Measurements from ENCODE around the gene RSKR. TPM values are rescaled to one million over a fixed set of nuclear protein-coding genes. Genes with fewer than 3 reads are reported as not detected.
A peak's percentile ranks its signal among the peaks of the same experiment; 100 is the strongest.
"Not testable (repeated sequence)": the region's sequence is repeated elsewhere in the genome, so short reads cannot be mapped to it uniquely, and the experiment has no call there.

The RSKR gene, protein sequence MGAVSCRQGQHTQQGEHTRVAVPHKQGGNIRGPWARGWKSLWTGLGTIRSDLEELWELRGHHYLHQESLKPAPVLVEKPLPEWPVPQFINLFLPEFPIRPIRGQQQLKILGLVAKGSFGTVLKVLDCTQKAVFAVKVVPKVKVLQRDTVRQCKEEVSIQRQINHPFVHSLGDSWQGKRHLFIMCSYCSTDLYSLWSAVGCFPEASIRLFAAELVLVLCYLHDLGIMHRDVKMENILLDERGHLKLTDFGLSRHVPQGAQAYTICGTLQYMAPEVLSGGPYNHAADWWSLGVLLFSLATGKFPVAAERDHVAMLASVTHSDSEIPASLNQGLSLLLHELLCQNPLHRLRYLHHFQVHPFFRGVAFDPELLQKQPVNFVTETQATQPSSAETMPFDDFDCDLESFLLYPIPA
- 10 to 100 TPM; 18.4 to 20.6 TPM for total RNA-seq

DNA sequence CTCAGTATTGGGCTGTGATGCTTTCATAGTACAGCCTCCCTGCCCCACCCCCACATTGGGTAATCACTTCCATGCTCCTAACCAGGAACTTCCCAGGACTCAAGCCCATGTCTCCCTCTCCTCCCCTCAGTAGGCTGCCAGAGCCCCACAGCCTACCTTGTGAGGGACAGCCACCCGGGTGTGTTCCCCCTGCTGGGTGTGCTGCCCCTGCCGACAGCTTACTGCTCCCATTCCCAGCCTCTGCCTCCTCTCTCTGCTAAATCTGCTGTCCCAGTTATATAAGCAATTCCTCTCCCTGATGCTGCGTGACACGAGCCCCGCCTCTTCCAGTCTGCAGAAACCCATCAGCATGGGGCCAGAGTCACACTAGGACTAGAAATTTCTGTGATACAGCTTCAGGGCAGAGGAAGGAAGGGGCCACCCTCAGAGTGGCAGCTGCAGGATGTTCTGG is at the start of gene RSKR:
RSKR (minus strand) TSS at position 255 of the 451 bp plus-strand sequence; CDS start at position 231, 24 bp downstream.
- Mint-ChIP-seq H3K27ac (peak within 1 kb of the TSS; percentile 38), H3K4me1 (peaks cover 3% of the 10 kb centered on the region), H3K27me3 (no peaks in the 10 kb centered on the region), H3K9me3 (no peaks in the 10 kb centered on the region), H3K4me3 (no peak within 1 kb of the TSS), H3K36me3 (ENCODE audit: low read depth) (peaks cover 46% of the 10 kb centered on the region)
- POLR2A ChIA-PET, result no interaction called here
- CTCF ChIA-PET, result interaction anchor here (1.0 to 1.2 kb wide), 3 partner anchors 10 to 65 kb away, joined by 3 read pairs; no protein-coding TSS in a partner anchor
- no peak for DNase-seq

DNA sequence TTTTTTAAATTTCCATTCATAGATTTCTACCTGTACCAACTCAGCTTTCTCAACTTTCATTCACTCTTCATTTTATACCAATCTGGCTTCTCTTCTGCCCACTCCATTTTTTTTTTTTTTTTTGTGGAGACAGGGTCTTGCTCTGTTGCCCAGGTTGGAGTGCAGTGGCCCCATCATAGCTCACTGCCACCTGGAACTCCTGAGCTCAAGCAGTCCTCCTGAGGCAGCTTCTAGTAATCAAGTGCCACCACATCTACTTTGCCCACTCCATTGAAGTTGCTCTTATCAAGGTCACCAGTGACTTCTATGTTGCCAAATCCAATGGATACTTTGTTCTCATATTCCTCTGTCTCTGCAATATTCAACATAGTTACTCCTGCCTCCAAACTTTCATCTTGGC is 49.7 kb upstream of the RSKR start:
- no peaks in the 10 kb centered on the region for H3K27me3 Mint-ChIP-seq
- CTCF ChIA-PET, result no interaction called here
- H3K36me3 Mint-ChIP-seq (ENCODE audit: low read depth), result peaks cover 42% of the 10 kb centered on the region
- H3K4me1 Mint-ChIP-seq, result peaks cover 56% of the 10 kb centered on the region
- POLR2A ChIA-PET, result no interaction called here
- no peaks in the 10 kb centered on the region for H3K9me3 Mint-ChIP-seq
- H3K4me3 Mint-ChIP-seq, result peak overlapping the region; percentile 98
- H3K27ac Mint-ChIP-seq, result peak overlapping the region; percentile 99
- DNase-seq, result no peak

DNA sequence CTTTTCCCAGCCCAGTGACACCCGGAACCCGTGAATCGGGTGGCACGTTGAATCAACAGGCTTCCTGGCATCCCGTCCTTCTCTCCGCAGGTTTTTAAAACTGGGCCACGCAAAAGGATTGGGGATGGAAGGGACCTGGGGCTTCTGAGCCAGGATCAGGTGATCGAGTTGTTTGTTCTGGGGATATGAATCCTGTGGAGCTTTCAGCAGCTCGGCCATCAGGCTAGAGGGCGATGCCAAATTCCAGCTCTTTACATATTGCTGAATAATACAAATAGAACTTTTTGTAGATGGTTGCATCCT is 48.5 kb upstream of the RSKR start:
- ChIA-PET POLR2A (no interaction called here), CTCF (interaction anchor here (1.0 to 2.9 kb wide), 9 partner anchors 10 to 87 kb away, joined by 3 to 18 read pairs (median 6); partner anchors contain the start of genes BLTP2 and TLCD1)
- H3K4me1 Mint-ChIP-seq, result peaks cover 54% of the 10 kb centered on the region
- H3K27ac Mint-ChIP-seq, result peak overlapping the region; percentile 99
- H3K4me3 Mint-ChIP-seq, result peak overlapping the region; percentile 98
- no peaks in the 10 kb centered on the region for H3K9me3 Mint-ChIP-seq
- H3K27me3 Mint-ChIP-seq, result no peaks in the 10 kb centered on the region
- no peak for DNase-seq
- H3K36me3 Mint-ChIP-seq (ENCODE audit: low read depth), result peaks cover 47% of the 10 kb centered on the region

DNA sequence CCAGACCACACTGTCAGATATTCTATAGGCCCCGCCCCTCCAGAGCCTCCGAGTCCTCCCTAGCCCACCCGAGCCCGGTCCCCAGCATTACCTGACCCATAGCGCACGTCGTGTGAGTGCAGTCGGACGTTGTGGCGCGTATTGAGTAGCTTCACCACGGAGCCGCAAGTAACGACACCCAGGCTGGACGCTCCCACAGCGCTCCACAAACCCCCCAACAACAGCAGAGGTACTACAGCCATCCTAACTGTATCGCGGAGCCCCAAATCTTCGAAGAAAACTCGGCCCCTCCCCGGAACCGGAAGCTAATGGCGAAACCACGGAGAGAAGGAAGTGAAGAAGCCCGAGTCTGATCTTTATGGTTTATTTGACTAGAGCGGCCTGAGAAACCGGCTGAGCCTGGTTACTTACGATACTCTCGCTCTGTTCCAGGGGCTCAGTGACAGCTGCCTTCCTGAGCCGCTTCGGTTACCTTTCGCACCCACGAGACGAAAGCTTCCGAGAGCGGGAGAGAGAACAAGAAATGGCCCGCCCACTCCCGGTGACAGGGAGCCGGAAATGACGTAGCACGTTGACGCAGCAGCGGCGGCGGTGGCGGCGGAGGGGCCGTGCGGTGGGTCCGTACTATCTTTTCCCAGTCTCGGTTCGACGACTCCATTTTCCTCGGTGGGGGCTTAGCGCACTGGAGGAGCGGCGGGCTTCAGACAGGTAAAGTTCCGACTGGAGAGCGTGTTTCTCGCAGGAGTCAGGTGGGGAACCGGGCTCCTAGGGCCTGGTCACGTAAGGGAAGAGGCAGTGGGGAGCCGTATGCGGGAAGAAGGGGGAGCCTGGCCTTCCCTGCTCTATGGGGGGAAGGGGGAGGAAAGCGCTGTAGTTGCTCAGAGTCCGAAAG is 47.9 kb upstream of the RSKR start, which contains the start of the genes SDF2 and SUPT6H:
SDF2 (minus strand) TSS at position 272 of the 892 bp plus-strand sequence; CDS start at position 242, 30 bp downstream.
SUPT6H (plus strand) TSS at position 571 of the 892 bp plus-strand sequence. CDS start 11,197 bp downstream, outside the sequence.
- H3K4me1 Mint-ChIP-seq, result peaks cover 53% of the 10 kb centered on the region
- DNase-seq, result peak; percentile 95
- no peaks in the 10 kb centered on the region for H3K9me3 Mint-ChIP-seq
- peak within 1 kb of the TSS; percentile 98 for H3K4me3 Mint-ChIP-seq
- CTCF ChIA-PET, result interaction anchor here (0.6 to 2.9 kb wide), 19 partner anchors 8 to 162 kb away, joined by 3 to 18 read pairs (median 4); partner anchors contain the start of genes ALDOC, BLTP2 and TLCD1
- H3K27ac Mint-ChIP-seq, result peak within 1 kb of the TSS; percentile 99
- H3K27me3 Mint-ChIP-seq, result no peaks in the 10 kb centered on the region
- peaks cover 46% of the 10 kb centered on the region for H3K36me3 Mint-ChIP-seq (ENCODE audit: low read depth)
- POLR2A ChIA-PET, result interaction anchor here (0.8 to 1.7 kb wide), 4 partner anchors 17 to 150 kb away, joined by 3 to 8 read pairs (median 4); partner anchors contain the start of gene BLTP2

DNA sequence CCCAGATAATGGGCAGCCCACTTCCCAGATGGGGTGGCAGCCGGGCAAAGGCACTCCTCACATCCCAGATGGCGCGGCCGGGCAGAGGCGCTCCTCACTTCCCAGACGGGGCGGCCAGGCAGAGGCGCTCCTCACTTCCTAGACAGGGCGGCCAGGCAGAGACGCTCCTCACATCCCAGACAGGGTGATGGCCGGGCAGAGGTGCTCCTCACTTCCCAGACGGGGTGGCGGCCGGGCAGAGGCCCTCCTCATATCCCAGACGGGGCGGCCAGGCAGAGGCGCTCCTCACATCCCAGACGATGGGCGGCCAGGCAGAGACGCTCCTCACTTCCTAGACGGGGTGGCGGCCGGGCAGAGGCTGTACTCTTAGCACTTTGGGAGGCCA is 45.5 kb upstream of the RSKR start:
- DNase-seq, H3K27me3 Mint-ChIP-seq, CTCF ChIA-PET, H3K27ac Mint-ChIP-seq, H3K9me3 Mint-ChIP-seq, POLR2A ChIA-PET: not testable (repeated sequence)
- H3K4me3 Mint-ChIP-seq, result peak overlapping the region; percentile 98
- peaks cover 45% of the 10 kb centered on the region for H3K4me1 Mint-ChIP-seq
- peaks cover 36% of the 10 kb centered on the region for H3K36me3 Mint-ChIP-seq (ENCODE audit: low read depth)

DNA sequence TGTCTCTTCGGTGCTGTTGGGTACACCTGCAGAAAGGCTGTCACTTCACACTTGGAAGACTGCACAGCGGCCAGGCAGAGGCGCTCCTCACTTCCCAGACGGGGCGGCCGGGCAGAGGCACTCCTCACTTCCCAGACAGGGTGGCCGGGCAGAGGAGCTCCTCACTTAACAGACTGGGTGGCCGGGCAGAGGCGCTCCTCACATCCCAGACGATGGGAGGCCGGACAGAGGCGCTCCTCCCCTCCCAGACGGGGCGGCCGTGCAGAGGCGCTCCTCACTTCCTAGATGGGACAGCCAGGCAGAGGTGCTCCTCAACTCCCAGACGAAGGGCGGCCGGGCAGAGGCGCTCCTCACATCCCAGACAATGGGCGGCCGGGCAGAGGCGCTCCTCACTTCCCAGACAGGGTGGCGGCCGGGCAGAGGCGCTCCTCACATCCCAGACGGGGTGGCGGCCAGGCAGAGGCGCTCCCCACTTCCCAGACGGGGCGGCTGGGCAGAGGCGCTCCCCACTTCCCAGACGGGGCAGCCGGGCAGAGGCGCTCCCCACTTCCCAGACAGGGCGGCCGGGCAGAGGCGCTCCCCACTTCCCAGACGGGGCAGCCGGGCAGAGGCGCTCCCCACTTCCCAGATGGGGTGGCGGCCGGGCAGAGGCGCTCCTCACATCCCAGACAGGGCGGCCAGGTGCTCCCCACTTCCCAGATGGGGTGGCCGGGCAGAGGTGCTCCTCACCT is 44.9 kb upstream of the RSKR start:
- DNase-seq, H3K27me3 Mint-ChIP-seq, CTCF ChIA-PET, H3K9me3 Mint-ChIP-seq, POLR2A ChIA-PET, H3K27ac Mint-ChIP-seq, H3K4me3 Mint-ChIP-seq: not testable (repeated sequence)
- H3K4me1 Mint-ChIP-seq, result peaks cover 39% of the 10 kb centered on the region
- H3K36me3 Mint-ChIP-seq (ENCODE audit: low read depth), result peaks cover 37% of the 10 kb centered on the region

DNA sequence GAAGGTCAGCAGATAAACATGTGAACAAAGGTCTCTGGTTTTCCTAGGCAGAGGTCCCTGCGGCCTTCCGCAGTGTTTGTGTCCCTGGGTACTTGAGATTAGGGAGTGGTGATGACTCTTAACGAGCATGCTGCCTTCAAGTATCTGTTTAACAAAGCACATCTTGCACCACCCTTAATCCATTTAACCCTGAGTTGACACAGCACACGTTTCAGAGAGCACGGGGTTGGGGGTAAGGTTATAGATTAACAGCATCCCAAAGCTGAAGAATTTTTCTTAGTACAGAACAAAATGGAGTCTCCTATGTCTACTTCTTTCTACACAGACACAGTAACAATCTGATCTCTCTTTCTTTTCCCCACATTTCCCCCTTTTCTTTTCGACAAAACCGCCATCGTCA is 44.4 kb upstream of the RSKR start:
- Mint-ChIP-seq H3K4me1 (peaks cover 35% of the 10 kb centered on the region), H3K36me3 (ENCODE audit: low read depth) (peaks cover 34% of the 10 kb centered on the region)
- POLR2A ChIA-PET, DNase-seq, H3K9me3 Mint-ChIP-seq, H3K4me3 Mint-ChIP-seq, H3K27me3 Mint-ChIP-seq, H3K27ac Mint-ChIP-seq: not testable (repeated sequence)
- CTCF ChIA-PET, result interaction anchor here (0.6 to 1.6 kb wide), 3 partner anchors 11 to 53 kb away, joined by 3 to 4 read pairs (median 4); partner anchors contain the start of gene BLTP2

DNA sequence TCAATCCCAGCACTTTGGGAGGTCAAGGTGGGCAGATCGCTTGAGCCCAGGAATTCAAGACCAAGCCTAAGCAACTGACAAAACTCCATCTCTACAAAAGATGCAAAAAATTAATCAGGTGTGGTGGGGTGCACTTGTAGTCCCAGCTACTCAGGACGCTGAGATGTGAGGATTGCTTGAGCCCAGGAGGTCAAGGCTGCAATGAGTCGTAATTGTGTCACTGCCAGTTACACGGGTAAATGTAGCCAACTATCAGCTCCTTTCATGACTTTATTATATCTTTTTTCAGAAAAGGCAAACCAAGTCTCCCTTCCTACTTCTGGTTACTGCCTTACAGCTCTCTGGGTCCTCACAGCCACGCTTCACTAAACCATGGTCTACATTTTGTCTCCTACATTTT is 43.8 kb upstream of the RSKR start:
- CTCF ChIA-PET, result interaction anchor here (0.6 to 3.4 kb wide), 4 partner anchors 10 to 53 kb away, joined by 3 to 12 read pairs (median 4); partner anchors contain the start of gene BLTP2
- Mint-ChIP-seq H3K27ac (no peak overlapping the region), H3K27me3 (no peaks in the 10 kb centered on the region), H3K4me3 (no peak overlapping the region), H3K4me1 (peaks cover 29% of the 10 kb centered on the region), H3K36me3 (ENCODE audit: low read depth) (peaks cover 36% of the 10 kb centered on the region), H3K9me3 (no peaks in the 10 kb centered on the region)
- DNase-seq, result no peak
- POLR2A ChIA-PET, result no interaction called here

DNA sequence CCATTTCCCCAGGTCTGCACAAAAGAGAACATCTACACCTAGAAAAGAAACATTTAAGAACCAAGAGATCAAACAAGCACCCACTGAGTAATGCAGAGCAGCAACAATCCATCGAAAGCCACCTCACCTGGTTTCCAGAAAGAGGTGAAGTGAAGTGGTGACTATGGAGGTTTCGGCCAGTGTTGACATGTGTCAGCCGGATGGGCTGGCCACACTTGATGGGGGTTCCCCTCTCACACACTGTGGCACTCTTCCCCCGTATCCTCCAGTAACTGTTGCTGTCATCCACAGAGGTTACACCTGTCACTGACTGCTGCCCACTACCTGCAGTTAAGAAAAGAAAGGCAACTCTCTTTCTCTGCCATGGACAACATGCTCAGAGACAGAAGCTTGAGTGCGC is 41.2 kb upstream of the RSKR start:
- ChIA-PET POLR2A (no interaction called here), CTCF (interaction anchor here (0.6 to 3.4 kb wide), 3 partner anchors 12 to 462 kb away, joined by 3 to 12 read pairs (median 3); no protein-coding TSS in a partner anchor)
- H3K36me3 Mint-ChIP-seq (ENCODE audit: low read depth), result peaks cover 37% of the 10 kb centered on the region
- no peaks in the 10 kb centered on the region for H3K27me3 Mint-ChIP-seq
- no peak for DNase-seq
- H3K9me3 Mint-ChIP-seq, result no peaks in the 10 kb centered on the region
- peaks cover 13% of the 10 kb centered on the region for H3K4me1 Mint-ChIP-seq
- H3K27ac Mint-ChIP-seq, result no peak overlapping the region
- H3K4me3 Mint-ChIP-seq, result no peak overlapping the region

DNA sequence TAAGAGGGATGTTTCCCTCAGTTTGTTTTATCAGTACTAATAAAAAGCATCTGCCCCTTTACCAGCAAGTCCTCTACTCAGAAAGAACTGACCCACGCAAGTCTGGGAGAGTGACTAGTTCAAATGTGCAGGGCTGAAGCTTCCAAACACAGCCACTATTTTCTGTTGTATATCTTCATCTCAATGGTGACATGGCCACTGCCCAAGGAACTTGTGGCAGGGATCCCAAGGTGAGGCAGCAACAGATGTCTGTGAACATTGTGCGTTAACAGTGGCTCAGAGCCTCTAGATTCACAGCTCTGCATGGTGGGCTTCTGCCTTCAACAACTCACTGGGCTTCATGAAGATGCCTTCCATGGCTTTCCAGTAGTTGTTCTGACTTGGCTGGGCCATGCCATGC is 34.7 kb upstream of the RSKR start:
- H3K4me3 Mint-ChIP-seq, result no peak overlapping the region
- H3K27ac Mint-ChIP-seq, result no peak overlapping the region
- no peak for DNase-seq
- no peaks in the 10 kb centered on the region for H3K27me3 Mint-ChIP-seq
- POLR2A ChIA-PET, result no interaction called here
- peaks cover 25% of the 10 kb centered on the region for H3K4me1 Mint-ChIP-seq
- peaks cover 37% of the 10 kb centered on the region for H3K36me3 Mint-ChIP-seq (ENCODE audit: low read depth)
- H3K9me3 Mint-ChIP-seq, result no peaks in the 10 kb centered on the region
- CTCF ChIA-PET, result interaction anchor here (1.2 to 1.9 kb wide), 5 partner anchors 8 to 56 kb away, joined by 3 to 16 read pairs (median 4); partner anchors contain the start of genes SDF2 and SUPT6H

DNA sequence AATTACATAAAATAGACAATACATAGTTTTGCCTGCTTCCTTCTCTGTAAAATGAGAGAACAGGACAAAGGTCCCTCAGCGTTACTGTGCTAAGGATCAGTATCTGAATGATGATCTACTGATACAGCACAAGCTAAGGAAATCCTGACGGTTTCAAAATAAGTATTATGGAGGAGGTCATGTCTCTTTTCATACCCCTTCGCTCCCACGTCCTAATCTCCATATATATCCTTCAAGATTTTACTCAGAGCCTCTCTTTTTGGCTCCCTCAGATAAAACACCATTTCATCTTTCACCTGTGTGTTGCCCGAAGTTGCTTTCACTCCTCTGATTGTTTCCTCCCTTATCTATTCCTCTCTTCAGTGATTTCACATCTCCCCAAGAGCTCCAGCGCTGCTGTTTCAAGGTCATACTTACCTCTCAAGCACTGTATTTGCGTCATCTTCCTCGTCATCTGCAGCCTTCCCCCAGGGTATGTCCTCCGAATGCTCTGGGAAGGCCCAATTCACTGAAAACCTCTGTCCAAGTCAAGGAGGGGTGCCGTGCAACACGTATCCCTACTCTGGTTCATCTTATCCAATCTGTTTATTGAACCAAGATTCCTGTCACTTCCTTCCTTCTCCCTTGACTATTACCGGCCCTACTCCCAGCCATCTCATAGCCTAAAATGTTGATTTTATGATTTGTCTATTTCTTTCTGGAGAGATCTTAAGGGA is 32.2 kb upstream of the RSKR start:
- H3K4me1 Mint-ChIP-seq, result peaks cover 37% of the 10 kb centered on the region
- H3K27ac Mint-ChIP-seq, result peak overlapping the region; percentile 94
- CTCF ChIA-PET, result interaction anchor here (0.8 to 4.3 kb wide), 9 partner anchors 10 to 471 kb away, joined by 3 to 21 read pairs (median 4); partner anchors contain the start of genes SDF2, SUPT6H and TLCD1
- no peak for DNase-seq
- no peaks in the 10 kb centered on the region for H3K9me3 Mint-ChIP-seq
- H3K4me3 Mint-ChIP-seq, result peak overlapping the region; percentile 90
- H3K27me3 Mint-ChIP-seq, result no peaks in the 10 kb centered on the region
- H3K36me3 Mint-ChIP-seq (ENCODE audit: low read depth), result peaks cover 43% of the 10 kb centered on the region
- POLR2A ChIA-PET, result no interaction called here
